Psoas muscle (tissue), 8 donors: ENCODE results near the gene PALM2AKAP2. TPM values are rescaled to one million over a fixed set of nuclear protein-coding genes. Genes with fewer than 3 reads are reported as not detected.

Experiments used
- ATAC-seq, 4 donors: fragments of 200-7000 bp; cut with Tn5 transposase; one replicate each; pipeline ENCODE4 v1.9.1; 2020; ENCODE audit warnings: moderate library complexity in 3 of 4, mild to moderate bottlenecking in 2 of 4
- DNase-seq, 2 donors: peaks; one replicate each; pipeline ENCODE4 v3.0.0-alpha.2; 2020
- H3K27ac ChIP-seq: fragments of 200-600 bp; one replicate; pipeline ENCODE4 v1.8.0; 2022
- H3K27me3 ChIP-seq, 3 donors: fragments of 200-600 bp in 1 of 3; one replicate each; pipeline versions ENCODE4 v1.6.1 to v1.8.0; 2013 to 2022; ENCODE audit warnings: low read length in 2 of 3, mild to moderate bottlenecking in 2 of 3, moderate library complexity in 1 of 3; ENCODE audit not compliant: insufficient read depth in 3 of 3
- H3K36me3 ChIP-seq, 2 donors: fragments of 200-600 bp in 1 of 2; one replicate each; pipeline versions ENCODE4 v1.6.1 to v1.8.0; 2013 to 2022; ENCODE audit warnings: low read depth in 1 of 2, mild to moderate bottlenecking in 1 of 2, moderate library complexity in 1 of 2; ENCODE audit not compliant: insufficient read depth in 1 of 2
- H3K4me1 ChIP-seq: fragments of 200-600 bp; one replicate; pipeline ENCODE4 v1.8.0; 2022
- H3K4me3 ChIP-seq: fragments of 200-600 bp; one replicate; pipeline ENCODE4 v1.8.0; 2022; ENCODE audit warnings: mild to moderate bottlenecking
- H3K9me3 ChIP-seq: fragments of 200-600 bp; one replicate; pipeline ENCODE4 v1.8.0; 2022
- WGBS, 3 donors: extraction: QIAGEN DNeasy Blood & Tissue Kit; methylation state at CpG; one replicate each; pipeline versions ENCODE4 v1.1.6 to v1.1.7; 2013; 5-methylcytosine and 5-hydroxymethylcytosine counted together
- intact Hi-C, 2 donors: fragments of 100-400 bp; cut with DNase I; formaldehyde crosslinking; loops; one replicate each; pipeline versions ENCODE4 v1.11.0 to v1.14.2; 2022
- polyA plus RNA-seq, 3 donors: library from polyadenylated mRNA; stranded (reverse); fragments of 200-250 nt; gene quantifications; one replicate each; pipeline ENCODE4 v1.2.3, GENCODE V29; 2013
- total RNA-seq, 4 donors: library from RNA; stranded (reverse); fragmentation: NEBNext Ultra II Directional in 2 of 4; extraction: Animal tissue kit (Norgen Biotek cat#: 25700) in 2 of 4; gene quantifications; one replicate each; pipeline versions ENCODE4 v1.2.1 to v1.2.4, GENCODE V29; 2021 to 2023
- TF ChIP-seq, protein P1 (sequence below): fragments of 200-600 bp; IDR thresholded peaks from one replicate; pipeline ENCODE4 v1.8.0; 2022; ENCODE audit warnings: antibody characterized with exemption
- donor health status: healthy with polysubstance abuse.
- donor health status: DM: no; HTN: no; CAD: no; lungs with moderate emphysema.
- donor health status: Bipolar disorder and iron deficiency.
- donor health status: healthy.
- donor health status: DM: yes; HTN: yes; CAD: no.
- donor health status: DM: no; HTN: no; CAD: no.
- donor health status: DM: no; HTN: no; CAD: no.
- donor health status: DM: yes; HTN: yes; CAD: no.

The PALM2AKAP2 gene
- total and polyA plus RNA-seq, 7 donors = 0.16 to 16.6 (median 1.6) TPM

- WGBS, 3 donors = 78 to 92% (median 86%) methylated on average over 2 of the region's 2 CpGs
- Histone ChIP-seq H3K4me1 (peaks cover 3% of the 10 kb centered on the region), H3K27ac (no peak overlapping the region), H3K36me3 (no peaks in the 10 kb centered on the region), H3K4me3 (no peak overlapping the region), H3K9me3 (no peaks in the 10 kb centered on the region), H3K27me3 (peaks cover 0 to 2% (median 0%) of the 10 kb centered on the region in 3 donors)
- DNase-seq (no peak), ATAC-seq (no peak)
- TF ChIP-seq, protein P1, sequence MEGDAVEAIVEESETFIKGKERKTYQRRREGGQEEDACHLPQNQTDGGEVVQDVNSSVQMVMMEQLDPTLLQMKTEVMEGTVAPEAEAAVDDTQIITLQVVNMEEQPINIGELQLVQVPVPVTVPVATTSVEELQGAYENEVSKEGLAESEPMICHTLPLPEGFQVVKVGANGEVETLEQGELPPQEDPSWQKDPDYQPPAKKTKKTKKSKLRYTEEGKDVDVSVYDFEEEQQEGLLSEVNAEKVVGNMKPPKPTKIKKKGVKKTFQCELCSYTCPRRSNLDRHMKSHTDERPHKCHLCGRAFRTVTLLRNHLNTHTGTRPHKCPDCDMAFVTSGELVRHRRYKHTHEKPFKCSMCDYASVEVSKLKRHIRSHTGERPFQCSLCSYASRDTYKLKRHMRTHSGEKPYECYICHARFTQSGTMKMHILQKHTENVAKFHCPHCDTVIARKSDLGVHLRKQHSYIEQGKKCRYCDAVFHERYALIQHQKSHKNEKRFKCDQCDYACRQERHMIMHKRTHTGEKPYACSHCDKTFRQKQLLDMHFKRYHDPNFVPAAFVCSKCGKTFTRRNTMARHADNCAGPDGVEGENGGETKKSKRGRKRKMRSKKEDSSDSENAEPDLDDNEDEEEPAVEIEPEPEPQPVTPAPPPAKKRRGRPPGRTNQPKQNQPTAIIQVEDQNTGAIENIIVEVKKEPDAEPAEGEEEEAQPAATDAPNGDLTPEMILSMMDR = no peak
- intact Hi-C loops = no loop called here
Measured at GRCh38 chr9:109805050-109805449, 25.1 kb downstream of the PALM2AKAP2 start.

DNA sequence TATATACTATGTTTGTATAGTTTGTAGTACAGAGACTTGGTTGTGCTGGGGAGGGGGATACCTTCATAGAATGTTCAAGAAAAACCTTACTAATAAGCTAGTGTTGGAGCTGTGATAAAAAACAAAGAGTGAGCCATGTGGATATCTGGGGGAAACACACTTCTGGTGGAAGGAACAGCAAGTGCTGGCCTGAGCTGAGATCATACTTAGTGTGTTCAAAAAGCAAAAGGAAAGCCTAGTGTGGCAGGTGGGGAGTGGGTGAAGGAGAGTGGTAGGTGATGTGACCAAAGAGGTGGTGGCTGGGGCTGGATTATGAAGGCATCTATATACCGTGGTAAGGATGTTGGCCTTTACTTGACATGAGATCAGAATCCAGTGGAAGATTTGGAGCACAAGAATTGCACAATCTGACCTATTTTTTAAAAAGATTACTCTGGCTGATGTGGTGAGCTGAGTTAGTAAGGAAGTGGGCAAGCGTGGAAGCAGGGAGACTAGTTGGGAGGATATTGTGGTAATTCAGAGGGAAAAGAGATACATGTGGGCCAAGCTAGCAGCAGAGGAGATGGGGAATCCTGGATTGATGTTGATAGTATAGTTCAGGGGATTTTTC is 26.6 kb downstream of the PALM2AKAP2 start:
- peak in 2 of 4 donors; percentile 54 to 55 for ATAC-seq

GRCh38 chr9:109811876-109812275 is 31.9 kb downstream of the PALM2AKAP2 start:
- H3K36me3 ChIP-seq = no peaks in the 10 kb centered on the region
- intact Hi-C loops = loop anchor here in 1 of 2 donors (5.0 kb wide), 1 partner anchor 240 kb away; no protein-coding TSS in a partner anchor
- DNase-seq = no peak
- WGBS, 3 donors = 15 to 28% (median 22%) methylated on average over 1 of the region's 1 CpG
- TF ChIP-seq, protein P1 = no peak
- no peak overlapping the region for H3K4me3 ChIP-seq
- ATAC-seq = peak in 3 of 4 donors; percentile 41 to 69 (median 45)
- H3K9me3 ChIP-seq = no peaks in the 10 kb centered on the region
- H3K4me1 ChIP-seq = no peaks in the 10 kb centered on the region
- H3K27ac ChIP-seq = no peak overlapping the region
- peaks cover 0 to 3% (median 1%) of the 10 kb centered on the region in 3 donors for H3K27me3 ChIP-seq

More for the DNA sequence above, 26.6 kb downstream of the PALM2AKAP2 start:
- no peak overlapping the region for H3K27ac ChIP-seq
- H3K36me3 ChIP-seq = no peaks in the 10 kb centered on the region
- H3K9me3 ChIP-seq = no peaks in the 10 kb centered on the region
- H3K4me3 ChIP-seq = no peak overlapping the region
- TF ChIP-seq, protein P1 = no peak
- DNase-seq = no peak
- WGBS, 3 donors = 55 to 60% (median 59%) methylated on average over 2 of the region's 2 CpGs
- intact Hi-C loops = no loop called here
- H3K4me1 ChIP-seq = peaks cover 3% of the 10 kb centered on the region
- peaks cover 0 to 2% (median 0%) of the 10 kb centered on the region in 3 donors for H3K27me3 ChIP-seq

- TF ChIP-seq, protein P1 = no peak
- DNase-seq (no peak), ATAC-seq (no peak)
- no peak overlapping the region for H3K27ac ChIP-seq
- intact Hi-C loops = loop anchor here in 1 of 2 donors (5.0 kb wide), 1 partner anchor 240 kb away; no protein-coding TSS in a partner anchor
- no peak overlapping the region for H3K4me3 ChIP-seq
- H3K4me1 ChIP-seq = no peaks in the 10 kb centered on the region
- 41 to 64% (median 44%) methylated on average over 4 of the region's 4 CpGs for WGBS, 3 donors
- peaks cover 0 to 3% (median 1%) of the 10 kb centered on the region in 3 donors for H3K27me3 ChIP-seq
- no peaks in the 10 kb centered on the region for H3K9me3 ChIP-seq
- H3K36me3 ChIP-seq = no peaks in the 10 kb centered on the region
Measured at GRCh38 chr9:109812331-109812730, 32.3 kb downstream of the PALM2AKAP2 start.
